ENCODE measurements around the gene SHH. TPM values are rescaled to one million over a fixed set of nuclear protein-coding genes. Genes with fewer than 3 reads are reported as not detected.

The SHH gene
- total RNA-seq, 6 experiments from 2014 or later = not detected

GRCh38 chr7:155845226-155845625 lies 33.0 kb upstream of the SHH start:
- Mint-ChIP-seq H3K9me3 (peaks cover 16% of the 10 kb centered on the region; the same call in 1 of the 2 replicates), H3K27me3 (ENCODE audit: insufficient read depth) (peaks cover 7% of the 10 kb centered on the region; the same call in 1 of the 2 replicates)

DNA sequence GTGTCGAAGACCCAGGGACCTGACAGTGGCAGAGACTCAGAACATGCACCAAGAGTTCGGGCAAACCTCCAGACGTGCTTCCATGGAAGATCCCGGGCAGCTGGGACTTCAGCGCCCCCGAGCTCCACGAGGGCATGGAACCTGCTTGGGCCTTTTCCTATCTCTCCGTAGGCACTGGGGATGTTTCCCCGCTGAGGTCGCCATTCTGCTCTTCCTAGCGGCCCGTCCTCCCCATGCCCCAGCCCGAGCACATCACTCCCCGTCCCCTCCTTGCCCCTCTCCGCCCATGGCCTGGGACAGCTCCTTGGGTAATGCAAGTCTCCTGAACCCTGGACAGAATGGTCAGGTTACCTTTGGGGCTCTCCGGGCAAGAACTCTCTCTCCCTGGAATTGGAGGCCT lies 32.3 kb upstream of the SHH start:
- TF ChIP-seq CTCF (IDR thresholded peaks at IDR 0.05) = no peak
- H3K4me3 Mint-ChIP-seq = no peak overlapping the region
- H3K36me3 Mint-ChIP-seq (ENCODE audit: low read depth) = no peaks in the 10 kb centered on the region
- peaks cover 9% of the 10 kb centered on the region for H3K27me3 Mint-ChIP-seq (ENCODE audit: insufficient read depth)
- peaks cover 19% of the 10 kb centered on the region; the same call in 1 of the 2 replicates for H3K9me3 Mint-ChIP-seq
- DNase-seq = no peak
- H3K27ac Mint-ChIP-seq = no peak overlapping the region
- H3K4me1 Mint-ChIP-seq (ENCODE audit: low read depth) = no peaks in the 10 kb centered on the region

More at GRCh38 chr7:155845226-155845625, 33.0 kb upstream of the SHH start:
- no peak for DNase-seq
- Mint-ChIP-seq H3K27ac (no peak overlapping the region), H3K36me3 (ENCODE audit: low read depth) (no peaks in the 10 kb centered on the region), H3K4me1 (ENCODE audit: low read depth) (no peaks in the 10 kb centered on the region), H3K4me3 (no peak overlapping the region)
- TF ChIP-seq CTCF (IDR thresholded peaks at IDR 0.05) = no peak

- Mint-ChIP-seq H3K27ac (no peak overlapping the region), H3K36me3 (ENCODE audit: low read depth) (no peaks in the 10 kb centered on the region), H3K9me3 (peaks cover 15% of the 10 kb centered on the region; the same call in 1 of the 2 replicates), H3K4me1 (ENCODE audit: low read depth) (no peaks in the 10 kb centered on the region), H3K27me3 (ENCODE audit: insufficient read depth) (peaks cover 9% of the 10 kb centered on the region), H3K4me3 (no peak overlapping the region)
- TF ChIP-seq CTCF (IDR thresholded peaks at IDR 0.05) = no peak
- DNase-seq = no peak
Observed at GRCh38 chr7:155844019-155844453, 31.8 kb upstream of the SHH start.

DNA sequence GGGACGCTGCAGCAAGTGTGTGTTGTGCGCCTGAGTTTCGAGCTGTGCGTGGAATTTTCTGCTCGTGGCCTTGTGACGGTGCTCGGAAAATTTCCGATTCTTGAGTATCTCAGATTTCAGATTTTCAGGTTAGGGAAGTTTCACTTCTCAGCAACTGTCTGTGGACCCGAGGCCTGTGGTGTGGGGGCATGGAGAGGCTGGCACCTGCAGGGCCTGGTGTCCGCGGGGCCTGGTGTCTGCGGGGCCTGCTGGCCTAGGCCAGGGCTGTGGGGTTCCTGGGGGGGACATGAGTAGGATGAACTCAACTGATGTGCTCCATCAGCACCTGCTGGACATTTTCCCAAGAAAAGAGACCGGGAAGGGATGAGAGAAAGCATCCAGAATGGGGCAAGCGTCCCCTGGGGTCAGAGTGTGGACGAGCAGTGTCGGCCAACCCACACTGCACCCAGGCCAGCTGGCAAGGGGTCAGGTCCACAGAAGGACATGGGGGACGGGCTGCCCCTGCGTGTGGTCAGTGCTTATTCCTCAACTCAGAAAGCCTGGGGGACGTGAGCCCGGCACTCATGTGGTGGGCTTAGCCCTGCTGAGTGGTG lies 31.3 kb upstream of the SHH start:
- no peak for DNase-seq
- Mint-ChIP-seq H3K27me3 (ENCODE audit: insufficient read depth) (peaks cover 9% of the 10 kb centered on the region), H3K4me1 (ENCODE audit: low read depth) (no peaks in the 10 kb centered on the region), H3K9me3 (peaks cover 12% of the 10 kb centered on the region; the same call in 1 of the 2 replicates), H3K4me3 (no peak overlapping the region), H3K36me3 (ENCODE audit: low read depth) (no peaks in the 10 kb centered on the region), H3K27ac (no peak overlapping the region)
- TF ChIP-seq CTCF (IDR thresholded peaks at IDR 0.05) = no peak

GRCh38 chr7:155842496-155843265 lies 30.4 kb upstream of the SHH start:
- DNase-seq = no peak
- Mint-ChIP-seq H3K4me1 (ENCODE audit: low read depth) (no peaks in the 10 kb centered on the region), H3K27ac (no peak overlapping the region)

More at GRCh38 chr7:155842496-155843265, 30.4 kb upstream of the SHH start:
- Mint-ChIP-seq H3K36me3 (ENCODE audit: low read depth) (no peaks in the 10 kb centered on the region), H3K4me3 (no peak overlapping the region), H3K9me3 (peaks cover 12% of the 10 kb centered on the region; the same call in 1 of the 2 replicates), H3K27me3 (ENCODE audit: insufficient read depth) (peaks cover 9% of the 10 kb centered on the region)
- TF ChIP-seq CTCF (IDR thresholded peaks at IDR 0.05) = no peak

Data from HFFc6 (cell line).